RPMI7951 (cell line): ENCODE measurements around the gene FAM131C. TPM values are rescaled to one million over a fixed set of nuclear protein-coding genes. Genes with fewer than 3 reads are reported as not detected.
A peak's percentile ranks its signal among the peaks of the same experiment; 100 is the strongest.
"Not testable (repeated sequence)": the region's sequence is repeated elsewhere in the genome, so short reads cannot be mapped to it uniquely, and the experiment has no call there.

Experiments used
- DNase-seq: peaks from one replicate; pipeline ENCODE4 v3.0.0-alpha.2; 2012; ENCODE audit warnings: low read depth
- total RNA-seq: library from RNA; depleted of rRNA; stranded (reverse); fragments of >200 nt; shearing (Covaris generic); gene quantifications from 2 replicates; pipeline ENCODE4 v1.2.3, GENCODE V29; 2014

Gene FAM131C
- total RNA-seq, 1 experiment from 2014 or later: not detected

- DNase-seq: not testable (repeated sequence)
Measured at GRCh38 chr1:16033103-16033632, 40.3 kb downstream of the FAM131C start.

GRCh38 chr1:16032388-16033102 is 40.9 kb downstream of the FAM131C start:
- DNase-seq: peak; percentile 85

- DNase-seq: no peak
Measured at GRCh38 chr1:16031551-16031950, 41.9 kb downstream of the FAM131C start.

GRCh38 chr1:16029288-16029687 is 44.2 kb downstream of the FAM131C start:
- no peak for DNase-seq

GRCh38 chr1:16029003-16029268 is 44.5 kb downstream of the FAM131C start:
- DNase-seq: not testable (repeated sequence)

GRCh38 chr1:16028237-16029002 is 45.0 kb downstream of the FAM131C start:
- DNase-seq: no peak

GRCh38 chr1:16026723-16027484 is 46.5 kb downstream of the FAM131C start:
- DNase-seq: no peak

GRCh38 chr1:16026302-16026701 is 47.1 kb downstream of the FAM131C start:
- DNase-seq: not testable (repeated sequence)

GRCh38 chr1:16023050-16023653 is 50.3 kb downstream of the FAM131C start:
- DNase-seq: no peak

- DNase-seq: no peak
Measured at GRCh38 chr1:16022393-16022792, 51.1 kb downstream of the FAM131C start.

GRCh38 chr1:16021681-16022080 is 51.8 kb downstream of the FAM131C start, which contains the start of gene CLCNKA:
TSS of gene CLCNKA (plus strand) at chr1:16022036. CDS start at chr1:16022620, 584 bp downstream.
- DNase-seq: no peak

GRCh38 chr1:16020878-16021277 is 52.6 kb downstream of the FAM131C start:
- not testable (repeated sequence) for DNase-seq

GRCh38 chr1:16020325-16020724 is 53.1 kb downstream of the FAM131C start:
- DNase-seq: no peak

GRCh38 chr1:16019644-16020277 is 53.7 kb downstream of the FAM131C start:
- peak; percentile 35 for DNase-seq

GRCh38 chr1:16018749-16019643 is 54.5 kb downstream of the FAM131C start:
- no peak for DNase-seq

GRCh38 chr1:16018308-16018707 is 55.1 kb downstream of the FAM131C start:
- no peak for DNase-seq

GRCh38 chr1:16017461-16018303 is 55.8 kb downstream of the FAM131C start, which contains the start of gene HSPB7:
TSS of gene HSPB7 (minus strand) at chr1:16018043. CDS start at chr1:16017963, 80 bp downstream.
- DNase-seq: peak; percentile 93

GRCh38 chr1:16017076-16017460 is 56.4 kb downstream of the FAM131C start:
- DNase-seq: no peak
